HG03064 (cell line): Measurements from ENCODE around the gene SMTNL2.
"Not testable (repeated sequence)": the region's sequence is repeated elsewhere in the genome, so short reads cannot be mapped to it uniquely, and the experiment has no call there.

Experiments used
- ATAC-seq: cut with Tn5 transposase; IDR thresholded peaks from one replicate; pipeline ENCODE4 v1.9.1; 2021; ENCODE audit warnings: low read depth; ENCODE audit not compliant: unreplicated experiment

Gene SMTNL2

GRCh38 chr17:4626734-4627256 is 42.5 kb downstream of the SMTNL2 start:
- ATAC-seq: no peak

GRCh38 chr17:4631431-4631830 is 47.1 kb downstream of the SMTNL2 start:
- no peak for ATAC-seq

- no peak for ATAC-seq
Observed at GRCh38 chr17:4631836-4632580, 47.7 kb downstream of the SMTNL2 start.

GRCh38 chr17:4632581-4632920 is 48.2 kb downstream of the SMTNL2 start:
- no peak for ATAC-seq

- ATAC-seq: no peak
Observed at GRCh38 chr17:4633643-4634042, 49.3 kb downstream of the SMTNL2 start.

GRCh38 chr17:4634976-4635375 is 50.6 kb downstream of the SMTNL2 start:
- no peak for ATAC-seq

- ATAC-seq: no peak
Observed at GRCh38 chr17:4635823-4636375, 51.6 kb downstream of the SMTNL2 start.

GRCh38 chr17:4636474-4637100 is 52.3 kb downstream of the SMTNL2 start:
- no peak for ATAC-seq

- ATAC-seq: not testable (repeated sequence)
Observed at GRCh38 chr17:4638766-4639165, 54.4 kb downstream of the SMTNL2 start.

- not testable (repeated sequence) for ATAC-seq
Observed at GRCh38 chr17:4639301-4640059, 55.2 kb downstream of the SMTNL2 start.

- ATAC-seq: not testable (repeated sequence)
Observed at GRCh38 chr17:4640569-4641188, 56.4 kb downstream of the SMTNL2 start.

GRCh38 chr17:4641297-4642195 is 57.2 kb downstream of the SMTNL2 start, which contains the start of gene ALOX15:
Gene ALOX15, minus strand, starts transcription at chr17:4641678. Its CDS starts 27 bp downstream, at chr17:4641651.
- no peak for ATAC-seq

- ATAC-seq: no peak
Observed at GRCh38 chr17:4642286-4642685, 58.0 kb downstream of the SMTNL2 start.

GRCh38 chr17:4643676-4644075 is 59.3 kb downstream of the SMTNL2 start:
- no peak for ATAC-seq

GRCh38 chr17:4645642-4646041 is 61.3 kb downstream of the SMTNL2 start:
- no peak for ATAC-seq

GRCh38 chr17:4648741-4649140 is 64.4 kb downstream of the SMTNL2 start:
- no peak for ATAC-seq

GRCh38 chr17:4652997-4653396 is 68.7 kb downstream of the SMTNL2 start:
- ATAC-seq: no peak

GRCh38 chr17:4655933-4656332 is 71.6 kb downstream of the SMTNL2 start:
- ATAC-seq: not testable (repeated sequence)

- no peak for ATAC-seq
Observed at GRCh38 chr17:4657678-4658077, 73.3 kb downstream of the SMTNL2 start.
